NK-92 treated with Interleukin-12 subunit alpha and Interleukin-12 subunit beta, amount 100 ng/mL, for 24 hours (cell line): ENCODE measurements around the gene ZNF354B.

ENCODE experiments used
- DNase-seq: peaks from one replicate; lab custom pipeline; 2025; lab: John Stamatoyannopoulos, UW

Gene ZNF354B

GRCh38 chr5:178883815-178884430, 24.2 kb downstream of the ZNF354B start:
- DNase-seq: no peak

- DNase-seq: no peak
Observed at GRCh38 chr5:178895615-178896571, 36.1 kb downstream of the ZNF354B start, which contains the start of gene ZFP2. ZFP2 (plus strand) TSS chr5:178895913; CDS start chr5:178931314, 35,401 bp downstream.

DNA sequence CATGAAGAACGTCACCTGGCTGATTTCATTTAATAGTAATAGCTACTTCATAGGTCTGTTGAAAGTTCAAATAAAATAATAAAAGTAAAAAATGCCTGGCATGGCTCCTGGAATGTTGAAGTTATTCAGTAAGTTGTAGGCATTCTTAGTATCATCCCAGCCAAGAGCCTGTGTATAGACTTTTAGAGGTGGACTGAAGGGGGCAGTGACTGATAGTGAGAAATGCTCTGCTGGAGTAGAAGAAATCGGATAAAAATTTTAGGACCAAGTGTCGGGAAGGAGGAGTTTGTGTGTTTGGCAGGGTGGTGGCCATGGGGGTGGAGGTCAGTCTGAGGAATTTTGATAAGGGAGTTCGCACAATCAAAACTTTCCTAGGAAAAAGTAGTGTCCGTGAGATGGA, 39.5 kb downstream of the ZNF354B start:
- DNase-seq: no peak

DNA sequence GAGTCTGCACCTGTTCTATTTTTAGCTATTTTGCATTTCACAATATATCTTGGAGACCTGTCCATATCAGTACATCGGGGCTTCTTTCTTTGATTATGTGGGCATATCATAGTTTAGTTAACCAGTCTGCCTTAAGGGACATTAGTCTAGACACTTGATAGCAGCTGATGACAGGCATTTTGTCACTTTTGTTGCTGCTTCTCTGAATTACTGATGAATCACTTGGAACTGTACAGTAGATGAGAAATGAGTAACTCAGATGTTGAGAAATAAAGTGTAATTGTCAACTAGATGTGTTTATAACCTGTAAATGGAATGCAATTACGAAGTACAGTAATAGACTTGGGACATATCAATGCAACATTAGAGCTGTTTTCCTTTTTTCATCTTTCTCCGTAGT, 43.1 kb downstream of the ZNF354B start:
- DNase-seq: no peak

DNA sequence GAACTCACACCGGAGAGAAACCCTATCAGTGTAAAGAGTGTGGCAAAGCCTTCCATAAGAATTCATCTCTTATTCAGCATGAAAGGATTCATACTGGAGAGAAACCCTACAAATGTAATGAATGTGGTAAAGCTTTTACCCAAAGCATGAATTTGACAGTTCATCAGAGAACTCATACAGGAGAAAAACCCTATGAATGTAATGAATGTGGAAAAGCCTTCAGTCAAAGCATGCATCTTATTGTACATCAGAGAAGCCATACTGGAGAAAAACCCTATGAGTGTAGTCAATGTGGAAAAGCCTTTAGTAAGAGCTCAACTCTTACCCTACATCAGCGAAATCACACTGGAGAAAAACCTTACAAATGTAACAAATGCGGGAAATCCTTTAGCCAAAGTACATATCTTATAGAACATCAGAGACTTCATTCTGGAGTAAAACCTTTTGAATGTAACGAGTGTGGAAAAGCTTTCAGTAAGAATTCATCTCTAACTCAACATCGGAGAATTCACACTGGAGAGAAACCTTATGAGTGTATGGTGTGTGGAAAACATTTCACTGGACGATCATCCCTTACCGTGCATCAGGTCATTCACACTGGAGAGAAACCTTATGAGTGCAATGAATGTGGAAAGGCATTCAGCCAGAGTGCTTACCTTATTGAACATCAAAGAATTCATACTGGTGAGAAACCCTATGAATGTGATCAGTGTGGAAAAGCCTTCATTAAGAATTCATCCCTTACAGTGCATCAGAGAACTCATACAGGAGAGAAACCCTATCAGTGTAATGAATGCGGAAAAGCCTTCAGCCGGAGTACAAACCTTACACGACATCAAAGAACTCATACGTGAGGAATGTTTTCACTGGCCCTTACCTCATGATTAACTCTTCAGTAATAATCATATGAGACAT, 72.3 kb downstream of the ZNF354B start:
- DNase-seq: no peak
